ENCODE results near the gene C2orf92. TPM values are rescaled to one million over a fixed set of nuclear protein-coding genes. Genes with fewer than 3 reads are reported as not detected.

C2orf92 gene
- total RNA-seq, 2 donors from 2014 or later = 3.0 to 3.1 TPM

DNA sequence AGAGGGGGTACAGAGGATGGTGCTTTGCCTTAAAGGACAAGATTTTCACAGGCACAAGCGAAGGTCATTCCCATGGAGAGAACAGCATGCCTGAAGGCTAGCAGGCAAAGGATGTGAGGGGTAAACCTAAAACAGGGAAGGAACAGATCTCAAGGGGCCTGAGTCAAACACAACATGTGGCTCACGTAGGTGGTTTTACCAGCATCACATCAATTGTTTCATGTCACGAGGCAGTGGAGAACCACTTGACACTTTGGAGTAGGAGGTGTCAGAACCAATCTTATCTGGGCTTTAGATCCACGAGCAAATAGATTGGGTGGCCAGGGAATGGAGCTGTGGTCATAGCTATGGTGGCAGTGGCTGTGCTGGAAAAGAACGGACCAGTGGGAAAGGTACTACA is 15.2 kb upstream of the C2orf92 start:
- H3K27me3 ChIP-seq = no peaks in the 10 kb centered on the region
- H3K27ac ChIP-seq = no peak overlapping the region
- H3K4me1 ChIP-seq = no peaks in the 10 kb centered on the region
- H3K4me3 ChIP-seq = no peak overlapping the region
- H3K36me3 ChIP-seq = peaks cover 64% of the 10 kb centered on the region
- peaks cover 0 to 3% of the 10 kb centered on the region in 2 donors for H3K9me3 ChIP-seq
- no peak for DNase-seq (ENCODE audit: low spot score)
- TF ChIP-seq, protein P1, sequence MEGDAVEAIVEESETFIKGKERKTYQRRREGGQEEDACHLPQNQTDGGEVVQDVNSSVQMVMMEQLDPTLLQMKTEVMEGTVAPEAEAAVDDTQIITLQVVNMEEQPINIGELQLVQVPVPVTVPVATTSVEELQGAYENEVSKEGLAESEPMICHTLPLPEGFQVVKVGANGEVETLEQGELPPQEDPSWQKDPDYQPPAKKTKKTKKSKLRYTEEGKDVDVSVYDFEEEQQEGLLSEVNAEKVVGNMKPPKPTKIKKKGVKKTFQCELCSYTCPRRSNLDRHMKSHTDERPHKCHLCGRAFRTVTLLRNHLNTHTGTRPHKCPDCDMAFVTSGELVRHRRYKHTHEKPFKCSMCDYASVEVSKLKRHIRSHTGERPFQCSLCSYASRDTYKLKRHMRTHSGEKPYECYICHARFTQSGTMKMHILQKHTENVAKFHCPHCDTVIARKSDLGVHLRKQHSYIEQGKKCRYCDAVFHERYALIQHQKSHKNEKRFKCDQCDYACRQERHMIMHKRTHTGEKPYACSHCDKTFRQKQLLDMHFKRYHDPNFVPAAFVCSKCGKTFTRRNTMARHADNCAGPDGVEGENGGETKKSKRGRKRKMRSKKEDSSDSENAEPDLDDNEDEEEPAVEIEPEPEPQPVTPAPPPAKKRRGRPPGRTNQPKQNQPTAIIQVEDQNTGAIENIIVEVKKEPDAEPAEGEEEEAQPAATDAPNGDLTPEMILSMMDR (IDR thresholded peaks at IDR 0.05) = no peak

DNA sequence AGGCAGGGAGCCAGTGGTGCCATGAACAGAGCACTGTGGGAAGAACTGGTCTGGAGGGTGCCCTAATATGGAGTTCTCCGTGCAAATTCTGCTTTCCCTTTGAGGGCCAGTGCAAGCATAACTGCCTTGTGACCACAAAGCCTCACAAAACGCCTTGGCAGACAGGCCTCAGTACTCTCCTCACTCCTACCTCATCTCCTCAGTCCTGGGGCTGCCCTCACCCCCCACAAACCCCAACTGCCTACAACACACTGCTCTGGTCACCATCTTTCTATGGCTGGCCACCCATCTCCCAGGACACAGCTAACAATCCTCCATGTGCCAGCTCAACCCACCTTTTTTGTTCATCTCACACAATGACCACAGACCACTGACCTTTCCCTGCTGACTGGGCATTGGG is 14.7 kb upstream of the C2orf92 start:
- no peak for DNase-seq (ENCODE audit: low spot score)
- TF ChIP-seq, protein P1 (IDR thresholded peaks at IDR 0.05) = no peak
- H3K9me3 ChIP-seq = peaks cover 0 to 3% of the 10 kb centered on the region in 2 donors
- H3K4me3 ChIP-seq = no peak overlapping the region
- H3K4me1 ChIP-seq = peaks cover 0 to 2% of the 10 kb centered on the region in 2 donors
- H3K36me3 ChIP-seq = peaks cover 63% of the 10 kb centered on the region
- no peak overlapping the region for H3K27ac ChIP-seq
- H3K27me3 ChIP-seq = no peaks in the 10 kb centered on the region

DNA sequence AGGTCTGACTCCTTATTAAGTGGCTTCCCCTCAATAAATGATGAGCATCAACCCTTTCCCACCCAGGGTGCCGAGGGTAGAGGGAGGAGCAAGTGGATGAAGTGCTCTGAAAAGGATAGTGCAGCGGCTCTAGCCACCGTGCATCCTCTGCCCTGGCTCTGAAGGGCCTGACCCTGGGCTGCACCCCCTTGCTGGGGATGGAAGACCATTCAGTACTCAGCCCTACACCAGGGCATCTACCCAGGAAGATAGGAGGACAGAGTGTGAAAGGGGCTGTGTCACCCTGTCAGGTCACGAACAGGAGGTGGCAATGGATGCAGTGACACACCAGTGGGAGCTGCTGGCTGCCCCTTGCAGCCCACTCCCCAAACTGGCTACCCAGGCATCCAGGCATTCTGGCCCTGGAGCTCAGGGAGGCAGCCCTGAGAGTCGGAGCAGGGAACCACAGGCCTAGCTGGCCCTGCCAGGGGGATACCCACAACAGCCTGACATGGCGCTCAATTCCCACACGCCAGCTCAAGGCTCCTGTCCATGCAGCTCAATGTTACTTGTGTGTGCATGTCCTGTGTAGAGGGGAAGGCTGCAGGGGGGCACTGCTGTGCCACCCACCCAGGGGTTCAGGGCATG is 13.3 kb upstream of the C2orf92 start:
- Histone ChIP-seq H3K36me3 (peaks cover 56% of the 10 kb centered on the region), H3K4me3 (no peak overlapping the region)

DNA sequence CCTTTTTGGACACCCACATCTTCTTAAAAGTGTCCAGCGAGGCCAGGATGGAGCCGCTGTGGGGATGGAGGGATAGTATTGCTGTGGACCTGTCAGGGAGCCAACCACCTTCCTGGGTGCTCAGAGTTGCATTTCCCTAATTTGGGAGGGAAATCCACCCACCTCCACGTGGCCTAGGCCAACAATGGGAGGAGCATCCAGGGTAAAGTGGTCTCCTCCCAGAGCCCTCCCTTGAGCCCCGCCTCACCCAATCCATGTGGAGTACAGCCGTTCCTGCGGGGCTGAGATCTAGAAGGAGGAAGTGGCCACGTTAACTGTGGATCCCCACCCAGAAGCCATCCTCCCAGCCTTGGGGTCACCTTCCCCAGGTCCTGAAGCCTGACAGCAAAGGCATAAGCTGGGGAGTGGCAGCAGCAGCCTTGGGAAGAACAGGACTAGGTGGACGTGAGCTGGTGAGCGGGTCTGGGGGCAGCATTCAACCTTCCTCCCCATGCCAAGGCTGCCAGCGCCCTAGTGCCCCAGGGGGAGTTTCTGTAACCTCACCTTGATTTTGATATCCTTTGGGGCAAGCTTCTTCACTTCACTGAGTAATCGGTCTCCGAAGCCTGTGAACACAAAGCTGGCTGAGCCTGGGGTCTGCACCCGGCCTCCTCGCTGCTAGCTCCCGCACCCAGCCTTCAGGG is 12.5 kb upstream of the C2orf92 start:
- Histone ChIP-seq H3K4me1 (peaks cover 0 to 25% of the 10 kb centered on the region in 2 donors), H3K4me3 (no peak overlapping the region), H3K36me3 (peaks cover 56% of the 10 kb centered on the region), H3K27me3 (no peaks in the 10 kb centered on the region), H3K27ac (no peak overlapping the region), H3K9me3 (peaks cover 0 to 3% of the 10 kb centered on the region in 2 donors)
- TF ChIP-seq, protein P1 (IDR thresholded peaks at IDR 0.05) = no peak
- DNase-seq (ENCODE audit: low spot score) = no peak

More for the DNA sequence above, 13.3 kb upstream of the C2orf92 start:
- H3K4me1 ChIP-seq = peaks cover 0 to 17% of the 10 kb centered on the region in 2 donors
- TF ChIP-seq, protein P1 (IDR thresholded peaks at IDR 0.05) = no peak
- DNase-seq (ENCODE audit: low spot score) = no peak
- H3K9me3 ChIP-seq = peaks cover 0 to 3% of the 10 kb centered on the region in 2 donors
- no peak overlapping the region for H3K27ac ChIP-seq
- no peaks in the 10 kb centered on the region for H3K27me3 ChIP-seq

DNA sequence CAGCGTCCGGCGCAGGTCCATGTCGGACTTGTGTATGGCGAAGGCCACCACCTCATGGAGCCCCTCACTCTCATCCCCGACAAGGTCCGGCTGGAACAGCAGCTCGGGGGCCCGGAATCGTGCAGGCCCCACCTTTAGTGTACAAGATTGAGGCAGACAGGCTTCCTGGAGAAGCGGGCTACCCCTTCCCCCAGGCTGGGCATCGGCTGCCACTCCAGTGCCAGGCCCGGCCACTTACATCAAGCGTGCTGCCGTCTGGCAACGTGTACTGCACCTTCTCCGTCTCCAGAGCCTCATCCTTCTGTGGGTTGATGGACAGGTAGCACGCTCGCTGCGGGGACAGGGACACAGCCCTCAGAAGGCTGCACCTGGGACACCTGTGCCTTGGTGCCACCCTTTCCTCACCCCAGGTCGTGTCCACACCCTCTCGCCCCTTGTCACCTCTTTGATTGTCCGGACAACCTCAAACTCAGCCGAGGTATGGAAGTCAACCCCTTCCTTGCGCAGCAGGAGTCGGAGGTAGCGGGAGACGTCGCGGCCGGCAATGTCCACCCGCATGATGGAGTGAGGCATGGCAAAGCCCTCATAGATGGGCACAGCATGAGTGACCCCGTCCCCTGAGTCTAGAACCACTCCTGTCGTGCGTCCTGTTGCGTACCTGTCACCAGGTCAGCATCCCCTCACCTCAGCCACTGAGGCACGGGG is 11.4 kb upstream of the C2orf92 start:
- no peak overlapping the region for H3K4me3 ChIP-seq
- H3K4me1 ChIP-seq = peaks cover 0 to 36% of the 10 kb centered on the region in 2 donors
- H3K27me3 ChIP-seq = no peaks in the 10 kb centered on the region
- no peak for DNase-seq (ENCODE audit: low spot score)
- peaks cover 0 to 3% of the 10 kb centered on the region in 2 donors for H3K9me3 ChIP-seq
- TF ChIP-seq, protein P1 (IDR thresholded peaks at IDR 0.05) = no peak
- no peak overlapping the region for H3K27ac ChIP-seq
- H3K36me3 ChIP-seq = peaks cover 56% of the 10 kb centered on the region

Measured in right atrium auricular region (tissue), 2 donors.